ENCODE data around the gene ENSA.

Gene ENSA

DNA sequence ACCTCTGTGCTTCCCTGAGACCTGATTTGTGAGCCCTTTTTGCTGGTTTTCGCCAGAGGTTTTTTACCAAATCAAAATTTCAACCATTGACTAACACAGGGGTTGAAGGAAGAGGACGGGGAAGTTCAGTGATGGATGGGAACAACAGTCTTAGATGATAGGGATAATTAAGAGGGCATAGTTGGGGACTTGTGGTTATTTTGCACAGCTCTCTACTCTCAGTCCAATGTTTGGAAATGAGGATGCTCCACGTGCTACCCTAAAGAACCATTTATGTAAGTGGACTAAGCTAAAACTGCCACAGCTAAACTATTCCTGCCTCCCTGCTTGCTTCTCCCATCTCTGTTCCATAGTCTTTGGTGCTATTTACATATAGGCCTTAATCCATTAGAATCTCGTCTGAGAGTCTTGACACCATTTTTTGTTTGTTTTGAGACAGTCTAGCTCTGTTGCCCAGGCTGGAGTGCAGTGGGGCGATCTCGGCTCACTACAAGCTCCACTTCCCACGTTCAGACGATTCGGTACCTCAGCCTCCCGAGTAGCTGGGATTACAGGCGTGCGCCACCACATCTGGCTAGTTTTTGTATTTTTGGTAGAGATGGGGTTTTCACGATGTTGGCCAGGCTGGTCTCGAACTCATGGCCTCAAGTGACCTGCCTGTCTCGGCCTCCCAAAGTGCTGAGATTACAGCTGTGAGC, 49.3 kb downstream of the ENSA start:
- Histone ChIP-seq H3K4me2 (ENCODE audit: low read length) (peak overlapping the region; percentile 73), H3K9ac (peak overlapping the region; percentile 28), H3K27ac (peak overlapping the region; percentile 97), H3K79me2 (peaks cover 30% of the 10 kb centered on the region), H3K4me3 (ENCODE audit: low read depth, low read length) (peak overlapping the region; percentile 58), H2AFZ (peak overlapping the region; percentile 95), H3K9me3 (ENCODE audit: control insufficient read depth, low read length) (no peaks in the 10 kb centered on the region), H3K27me3 (ENCODE audit: control insufficient read depth, insufficient read depth, low read length) (no peaks in the 10 kb centered on the region), H3K4me1 (peaks cover 7% of the 10 kb centered on the region), H3K36me3 (ENCODE audit: control insufficient read depth, insufficient read depth, low read length) (no peaks in the 10 kb centered on the region)
- TF ChIP-seq CTCF (IDR thresholded peaks at IDR 0.05): no peak

DNA sequence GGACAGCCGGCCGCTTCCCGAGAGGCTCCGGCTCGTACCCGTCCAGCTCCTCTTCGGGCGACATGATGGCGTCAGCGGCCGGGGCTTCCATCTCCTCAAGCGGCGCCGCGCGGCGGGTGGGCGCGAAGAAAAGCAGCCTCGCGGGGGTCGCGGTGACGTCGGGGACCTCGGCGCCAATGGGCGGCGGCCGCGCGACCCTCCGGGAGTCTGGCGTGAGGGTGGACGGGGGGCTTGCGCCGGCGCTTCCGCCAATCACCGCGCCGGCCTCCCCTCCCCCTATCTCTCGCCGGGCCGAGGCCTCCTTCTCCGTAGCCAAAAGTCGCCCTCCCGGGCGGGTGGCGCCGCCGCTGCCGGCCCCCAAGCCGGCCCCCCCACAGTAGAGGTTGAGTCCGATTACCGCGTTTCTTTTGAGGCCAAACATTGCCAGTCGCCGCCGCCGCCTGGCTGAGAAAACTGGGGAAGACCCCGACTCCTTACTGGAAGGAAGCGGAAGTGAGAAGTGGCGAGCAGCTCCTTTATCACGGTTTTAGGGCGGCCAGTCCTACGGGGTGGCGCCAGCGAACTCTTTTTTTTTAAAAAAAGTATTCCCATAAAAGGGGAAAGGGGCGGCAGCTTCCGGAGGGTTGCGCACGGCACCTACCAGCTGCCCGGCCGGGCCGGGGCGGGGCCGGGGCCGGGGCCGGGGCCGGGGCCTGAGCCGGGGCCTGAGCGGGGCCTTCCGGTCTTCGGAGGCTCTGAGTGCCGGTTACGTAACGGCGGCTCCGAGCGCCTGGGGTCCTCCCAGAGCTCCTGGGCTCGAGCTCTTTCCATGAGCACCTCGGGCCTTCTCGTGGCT, 50.1 kb downstream of the ENSA start, which contains the start of gene MCL1:
MCL1 (minus strand) TSS at position 501 of the 835 bp plus-strand sequence; CDS start at position 421, 80 bp downstream.
- TF ChIP-seq CTCF (IDR thresholded peaks at IDR 0.05): no peak
- no peaks in the 10 kb centered on the region for H3K27me3 ChIP-seq (ENCODE audit: control insufficient read depth, insufficient read depth, low read length)
- peaks cover 32% of the 10 kb centered on the region for H3K79me2 ChIP-seq
- H3K9ac ChIP-seq: peak within 1 kb of the TSS; percentile 98
- H3K27ac ChIP-seq: peak within 1 kb of the TSS; percentile 97
- H3K4me2 ChIP-seq (ENCODE audit: low read length): peak within 1 kb of the TSS; percentile 73
- H3K9me3 ChIP-seq (ENCODE audit: control insufficient read depth, low read length): no peaks in the 10 kb centered on the region
- peak within 1 kb of the TSS; percentile 99 for H3K4me3 ChIP-seq (ENCODE audit: low read depth, low read length)
- peak within 1 kb of the TSS; percentile 95 for H2AFZ ChIP-seq
- no peaks in the 10 kb centered on the region for H3K36me3 ChIP-seq (ENCODE audit: control insufficient read depth, insufficient read depth, low read length)
- peaks cover 15% of the 10 kb centered on the region for H3K4me1 ChIP-seq

DNA sequence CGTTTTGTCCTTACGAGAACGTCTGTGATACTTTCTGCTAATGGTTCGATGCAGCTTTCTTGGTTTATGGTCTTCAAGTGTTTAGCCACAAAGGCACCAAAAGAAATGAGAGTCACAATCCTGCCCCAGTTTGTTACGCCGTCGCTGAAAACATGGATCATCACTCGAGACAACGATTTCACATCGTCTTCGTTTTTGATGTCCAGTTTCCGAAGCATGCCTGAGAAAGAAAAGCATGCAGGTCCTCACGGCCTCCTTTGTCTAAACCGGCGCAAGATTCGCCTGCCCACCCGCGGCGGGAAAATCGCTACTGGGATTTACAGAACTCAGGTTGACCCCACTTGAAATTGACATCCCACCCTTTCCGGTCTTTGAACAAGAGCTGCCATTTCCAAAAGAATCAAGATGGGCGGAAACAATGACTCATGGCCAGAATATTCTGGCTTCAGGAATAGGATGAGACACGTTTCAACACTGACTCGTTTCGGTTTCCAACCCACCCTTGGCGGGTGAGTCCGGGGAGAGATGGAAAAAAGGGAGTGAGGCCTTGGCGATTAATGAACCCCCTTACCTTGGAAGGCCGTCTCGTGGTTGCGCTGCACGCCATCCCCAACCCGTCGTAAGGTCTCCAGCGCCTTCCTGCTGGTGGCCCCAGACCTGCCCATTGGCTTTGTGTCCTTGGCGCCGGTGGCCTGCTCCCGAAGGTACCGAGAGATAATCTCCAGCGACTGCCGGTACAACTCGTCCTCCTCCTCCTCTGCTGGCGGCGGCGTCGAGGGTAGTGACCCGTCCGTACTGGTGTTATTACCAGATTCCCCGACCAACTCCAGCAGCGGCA, 50.9 kb downstream of the ENSA start:
- peak overlapping the region; percentile 99 for H3K4me3 ChIP-seq (ENCODE audit: low read depth, low read length)
- no peak for TF ChIP-seq CTCF (IDR thresholded peaks at IDR 0.05)
- peak overlapping the region; percentile 98 for H3K9ac ChIP-seq
- H2AFZ ChIP-seq: no peak overlapping the region
- H3K27ac ChIP-seq: peak overlapping the region; percentile 97
- H3K4me2 ChIP-seq (ENCODE audit: low read length): peak overlapping the region; percentile 64
- peaks cover 34% of the 10 kb centered on the region for H3K79me2 ChIP-seq
- H3K36me3 ChIP-seq (ENCODE audit: control insufficient read depth, insufficient read depth, low read length): no peaks in the 10 kb centered on the region
- H3K9me3 ChIP-seq (ENCODE audit: control insufficient read depth, low read length): no peaks in the 10 kb centered on the region
- no peaks in the 10 kb centered on the region for H3K27me3 ChIP-seq (ENCODE audit: control insufficient read depth, insufficient read depth, low read length)
- H3K4me1 ChIP-seq: peaks cover 15% of the 10 kb centered on the region

GRCh38 chr1:150577557-150578271, 51.7 kb downstream of the ENSA start:
- Histone ChIP-seq H3K9me3 (ENCODE audit: control insufficient read depth, low read length) (no peaks in the 10 kb centered on the region), H3K4me2 (ENCODE audit: low read length) (peak overlapping the region; percentile 64), H3K27me3 (ENCODE audit: control insufficient read depth, insufficient read depth, low read length) (no peaks in the 10 kb centered on the region), H3K36me3 (ENCODE audit: control insufficient read depth, insufficient read depth, low read length) (no peaks in the 10 kb centered on the region), H3K4me1 (peaks cover 15% of the 10 kb centered on the region), H3K9ac (no peak overlapping the region), H3K79me2 (peaks cover 35% of the 10 kb centered on the region), H2AFZ (no peak overlapping the region), H3K27ac (peak overlapping the region; percentile 97), H3K4me3 (ENCODE audit: low read depth, low read length) (peak overlapping the region; percentile 99)
- TF ChIP-seq CTCF (IDR thresholded peaks at IDR 0.05): no peak

Data from parathyroid adenoma (tissue), 2 donors.